NB4 (cell line): ENCODE results near the gene SLK.

Experiments used
- CTCF ChIP-seq: IDR thresholded peaks from one replicate; pipeline ENCODE4 v1.5.1; 2012; ENCODE audit warnings: low read depth, low read length
- POLR2A ChIP-seq: IDR thresholded peaks from 2 replicates; pipeline ENCODE4 v1.6.1; 2011; ENCODE audit warnings: mild to moderate bottlenecking; ENCODE audit not compliant: insufficient read length; ENCODE audit errors: extremely low read depth
- TF ChIP-seq, protein P1 (sequence below): IDR thresholded peaks from 2 replicates; pipeline ENCODE4 v1.6.1; 2011; ENCODE audit warnings: low read depth, low read length

GRCh38 chr10:103942866-103943265 lies 24.1 kb upstream of the SLK start:
- no peak for TF ChIP-seq POLR2A
- no peak for TF ChIP-seq CTCF
- TF ChIP-seq, protein P1, sequence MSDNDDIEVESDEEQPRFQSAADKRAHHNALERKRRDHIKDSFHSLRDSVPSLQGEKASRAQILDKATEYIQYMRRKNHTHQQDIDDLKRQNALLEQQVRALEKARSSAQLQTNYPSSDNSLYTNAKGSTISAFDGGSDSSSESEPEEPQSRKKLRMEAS: no peak
